ENCODE data around the gene HSD17B13.
"Not testable (repeated sequence)": the region's sequence is repeated elsewhere in the genome, so short reads cannot be mapped to it uniquely, and the experiment has no call there.

The HSD17B13 gene

DNA sequence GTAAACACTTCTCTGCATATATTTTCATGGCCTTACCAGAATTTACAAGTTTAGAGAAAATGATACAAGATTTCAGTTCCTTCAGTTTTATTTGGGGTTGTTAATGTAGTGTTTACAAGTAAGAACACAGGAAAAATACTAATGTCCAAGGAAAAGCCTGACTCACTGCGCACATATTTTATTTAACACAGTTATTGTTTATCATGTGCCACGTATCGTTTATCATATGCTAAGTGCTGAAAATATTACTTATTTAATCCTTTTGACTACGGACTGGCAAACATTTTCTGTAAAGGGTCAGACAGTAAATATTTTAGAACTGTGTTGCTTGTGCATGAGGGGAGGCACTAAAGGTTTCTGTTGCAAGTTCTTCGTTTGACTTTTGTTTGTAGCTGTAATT lies 794 bp downstream of the HSD17B13 start (continued):
- TF ChIP-seq, protein P1, sequence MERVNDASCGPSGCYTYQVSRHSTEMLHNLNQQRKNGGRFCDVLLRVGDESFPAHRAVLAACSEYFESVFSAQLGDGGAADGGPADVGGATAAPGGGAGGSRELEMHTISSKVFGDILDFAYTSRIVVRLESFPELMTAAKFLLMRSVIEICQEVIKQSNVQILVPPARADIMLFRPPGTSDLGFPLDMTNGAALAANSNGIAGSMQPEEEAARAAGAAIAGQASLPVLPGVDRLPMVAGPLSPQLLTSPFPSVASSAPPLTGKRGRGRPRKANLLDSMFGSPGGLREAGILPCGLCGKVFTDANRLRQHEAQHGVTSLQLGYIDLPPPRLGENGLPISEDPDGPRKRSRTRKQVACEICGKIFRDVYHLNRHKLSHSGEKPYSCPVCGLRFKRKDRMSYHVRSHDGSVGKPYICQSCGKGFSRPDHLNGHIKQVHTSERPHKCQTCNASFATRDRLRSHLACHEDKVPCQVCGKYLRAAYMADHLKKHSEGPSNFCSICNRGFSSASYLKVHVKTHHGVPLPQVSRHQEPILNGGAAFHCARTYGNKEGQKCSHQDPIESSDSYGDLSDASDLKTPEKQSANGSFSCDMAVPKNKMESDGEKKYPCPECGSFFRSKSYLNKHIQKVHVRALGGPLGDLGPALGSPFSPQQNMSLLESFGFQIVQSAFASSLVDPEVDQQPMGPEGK (CRISPR knock-in tag; IDR thresholded peaks at IDR 0.05; ENCODE audit: borderline replicate concordance), result no peak
- TF ChIP-seq CSDC2 (CRISPR knock-in tag; IDR thresholded peaks at IDR 0.05), result no peak

DNA sequence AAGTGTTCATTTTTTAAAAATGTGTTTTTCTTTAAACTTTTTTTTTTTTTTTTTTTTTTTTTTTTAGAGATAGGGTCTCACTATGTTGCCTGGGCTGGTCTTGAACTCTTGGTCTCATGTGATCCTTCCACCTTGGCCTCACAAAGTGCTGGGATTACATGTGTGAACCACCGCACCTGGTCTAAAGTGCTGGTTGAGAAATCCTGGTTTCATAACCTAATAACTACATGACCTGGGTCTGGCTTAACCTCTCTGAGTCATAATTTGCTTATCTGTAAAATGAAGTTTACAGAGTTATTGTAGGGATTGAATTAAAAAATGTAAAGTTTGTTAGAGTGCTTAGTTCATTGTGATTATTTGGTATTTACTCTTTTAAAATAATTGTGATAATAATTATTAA lies 5.2 kb downstream of the HSD17B13 start:
- ATAC-seq, result no peak
- TF ChIP-seq ISL1 (CRISPR knock-in tag; IDR thresholded peaks at IDR 0.05), result no peak
- TF ChIP-seq, protein P1 (CRISPR knock-in tag; IDR thresholded peaks at IDR 0.05; ENCODE audit: borderline replicate concordance), result no peak
- TF ChIP-seq ZC3H10 (CRISPR knock-in tag; IDR thresholded peaks at IDR 0.05), result no peak
- TF ChIP-seq GLIS3 (CRISPR knock-in tag; IDR thresholded peaks at IDR 0.05), result no peak
- TF ChIP-seq, protein P2, sequence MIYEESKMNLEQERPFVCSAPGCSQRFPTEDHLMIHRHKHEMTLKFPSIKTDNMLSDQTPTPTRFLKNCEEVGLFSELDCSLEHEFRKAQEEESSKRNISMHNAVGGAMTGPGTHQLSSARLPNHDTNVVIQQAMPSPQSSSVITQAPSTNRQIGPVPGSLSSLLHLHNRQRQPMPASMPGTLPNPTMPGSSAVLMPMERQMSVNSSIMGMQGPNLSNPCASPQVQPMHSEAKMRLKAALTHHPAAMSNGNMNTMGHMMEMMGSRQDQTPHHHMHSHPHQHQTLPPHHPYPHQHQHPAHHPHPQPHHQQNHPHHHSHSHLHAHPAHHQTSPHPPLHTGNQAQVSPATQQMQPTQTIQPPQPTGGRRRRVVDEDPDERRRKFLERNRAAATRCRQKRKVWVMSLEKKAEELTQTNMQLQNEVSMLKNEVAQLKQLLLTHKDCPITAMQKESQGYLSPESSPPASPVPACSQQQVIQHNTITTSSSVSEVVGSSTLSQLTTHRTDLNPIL (CRISPR knock-in tag; IDR thresholded peaks at IDR 0.05; ENCODE audit: low read depth), result no peak
- TF ChIP-seq, protein P3, sequence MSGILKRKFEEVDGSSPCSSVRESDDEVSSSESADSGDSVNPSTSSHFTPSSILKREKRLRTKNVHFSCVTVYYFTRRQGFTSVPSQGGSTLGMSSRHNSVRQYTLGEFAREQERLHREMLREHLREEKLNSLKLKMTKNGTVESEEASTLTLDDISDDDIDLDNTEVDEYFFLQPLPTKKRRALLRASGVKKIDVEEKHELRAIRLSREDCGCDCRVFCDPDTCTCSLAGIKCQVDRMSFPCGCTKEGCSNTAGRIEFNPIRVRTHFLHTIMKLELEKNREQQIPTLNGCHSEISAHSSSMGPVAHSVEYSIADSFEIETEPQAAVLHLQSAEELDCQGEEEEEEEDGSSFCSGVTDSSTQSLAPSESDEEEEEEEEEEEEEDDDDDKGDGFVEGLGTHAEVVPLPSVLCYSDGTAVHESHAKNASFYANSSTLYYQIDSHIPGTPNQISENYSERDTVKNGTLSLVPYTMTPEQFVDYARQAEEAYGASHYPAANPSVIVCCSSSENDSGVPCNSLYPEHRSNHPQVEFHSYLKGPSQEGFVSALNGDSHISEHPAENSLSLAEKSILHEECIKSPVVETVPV (CRISPR knock-in tag; IDR thresholded peaks at IDR 0.05), result no peak
- no peak for TF ChIP-seq CSDC2 (CRISPR knock-in tag; IDR thresholded peaks at IDR 0.05)
- no peak for TF ChIP-seq SNAI2 (CRISPR knock-in tag; IDR thresholded peaks at IDR 0.05)
- TF ChIP-seq PPARA (CRISPR knock-in tag; IDR thresholded peaks at IDR 0.05; ENCODE audit: borderline replicate concordance), result no peak
- TF ChIP-seq BACH2 (CRISPR knock-in tag; IDR thresholded peaks at IDR 0.05; ENCODE audit: borderline replicate concordance), result no peak
- no peak for TF ChIP-seq ARNTL (CRISPR knock-in tag; IDR thresholded peaks at IDR 0.05; ENCODE audit: borderline replicate concordance, low read depth)
- no peak for TF ChIP-seq ZFP30 (CRISPR knock-in tag; IDR thresholded peaks at IDR 0.05)
- no peak for TF ChIP-seq TOX (CRISPR knock-in tag; IDR thresholded peaks at IDR 0.05; ENCODE audit: borderline replicate concordance)
- no peak for TF ChIP-seq ZNF70 (CRISPR knock-in tag; IDR thresholded peaks at IDR 0.05)

DNA sequence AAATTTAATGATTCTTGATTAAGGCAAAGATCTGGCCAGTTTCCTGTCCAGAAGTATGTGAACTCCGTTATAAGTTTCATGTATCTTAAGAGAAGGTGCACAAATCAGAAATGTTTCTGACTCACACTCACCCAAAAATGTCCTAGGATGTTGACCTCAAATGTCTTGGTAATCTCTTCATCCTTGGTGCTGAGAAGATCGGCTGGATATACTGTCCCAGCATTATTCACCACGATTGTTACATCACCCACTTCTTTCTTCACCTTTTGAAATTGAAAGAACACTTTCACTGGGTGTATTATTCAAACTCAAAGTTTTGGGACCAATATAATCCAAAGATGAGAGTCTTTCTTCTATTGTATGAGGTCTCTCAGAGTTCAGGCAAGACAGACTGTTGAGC lies 5.7 kb downstream of the HSD17B13 start:
- no peak for TF ChIP-seq ISL1 (CRISPR knock-in tag; IDR thresholded peaks at IDR 0.05)
- TF ChIP-seq ZFP3 (CRISPR knock-in tag; IDR thresholded peaks at IDR 0.05), result no peak
- TF ChIP-seq BACH2 (CRISPR knock-in tag; IDR thresholded peaks at IDR 0.05; ENCODE audit: borderline replicate concordance), result no peak
- TF ChIP-seq, protein P2 (CRISPR knock-in tag; IDR thresholded peaks at IDR 0.05; ENCODE audit: low read depth), result no peak
- no peak for TF ChIP-seq ZNF565 (CRISPR knock-in tag; conservative IDR thresholded peaks at IDR 0.05; ENCODE audit: low read depth)
- no peak for ATAC-seq

DNA sequence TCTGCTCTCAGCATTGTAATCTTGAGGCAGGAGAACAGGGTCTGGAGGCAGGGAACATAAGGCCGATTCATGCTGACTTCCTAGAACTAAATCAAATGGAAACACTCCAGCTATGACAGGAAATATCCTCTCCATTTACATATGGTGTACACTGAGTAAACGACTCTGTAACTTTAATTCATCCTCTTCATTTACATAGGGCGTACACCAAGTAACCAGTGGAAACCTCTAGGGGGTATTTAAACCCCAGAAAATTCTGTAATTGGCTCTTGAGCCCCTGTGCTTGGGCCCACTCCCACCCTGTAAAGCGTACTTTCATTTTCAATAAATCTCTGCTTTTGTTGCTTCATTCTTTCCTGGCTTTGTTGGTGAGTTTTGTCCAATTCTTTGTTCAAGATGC lies 7.7 kb downstream of the HSD17B13 start:
- not testable (repeated sequence) for ATAC-seq

DNA sequence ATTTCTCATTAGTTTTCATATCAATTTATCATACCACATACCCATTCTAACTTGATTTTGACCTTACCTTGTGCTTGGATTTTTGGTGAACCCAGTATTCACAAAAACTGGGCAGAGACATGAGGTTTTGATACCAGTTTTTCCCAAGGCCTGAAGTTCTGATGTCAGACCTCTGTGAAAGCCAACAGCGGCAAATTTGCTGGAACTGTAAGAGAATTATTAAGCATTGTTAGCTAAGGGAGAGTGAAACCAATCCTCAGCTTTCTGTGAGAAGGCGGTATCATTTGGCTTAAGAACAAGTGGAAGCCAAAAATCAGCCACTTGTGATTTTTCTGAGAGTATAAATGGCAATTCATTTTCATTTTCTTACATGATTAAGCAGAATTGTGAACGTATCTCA lies 8.9 kb downstream of the HSD17B13 start:
- ATAC-seq, result no peak

DNA sequence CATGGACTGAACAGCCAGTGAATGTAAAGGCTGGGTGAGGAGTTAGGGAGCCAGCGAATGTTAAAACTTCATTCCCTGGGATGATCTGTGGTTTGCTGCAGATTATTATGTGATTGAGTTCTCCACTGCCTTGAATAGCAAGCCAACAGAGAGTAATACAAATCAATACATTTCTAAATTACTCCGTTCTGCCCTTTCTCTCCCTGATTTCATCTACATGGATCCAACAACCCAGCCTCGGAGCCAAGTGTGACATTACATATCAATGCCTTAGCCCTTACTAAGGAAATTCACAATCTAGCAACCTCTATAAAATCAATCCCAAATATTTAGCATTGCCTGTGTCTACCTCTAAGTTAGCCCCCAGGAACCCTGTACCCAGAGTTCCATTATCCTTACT lies 11.0 kb downstream of the HSD17B13 start:
- ATAC-seq, result no peak
- TF ChIP-seq ESRRG (CRISPR knock-in tag; IDR thresholded peaks at IDR 0.05) (no peak), ZFP3 (CRISPR knock-in tag; IDR thresholded peaks at IDR 0.05) (no peak), ISL1 (CRISPR knock-in tag; IDR thresholded peaks at IDR 0.05) (no peak), GLIS3 (CRISPR knock-in tag; IDR thresholded peaks at IDR 0.05) (no peak), TCF4 (CRISPR knock-in tag; IDR thresholded peaks at IDR 0.05; ENCODE audit: borderline replicate concordance) (no peak), ZNF8 (CRISPR knock-in tag; IDR thresholded peaks at IDR 0.05) (no peak), ZFP30 (CRISPR knock-in tag; IDR thresholded peaks at IDR 0.05) (no peak), PPARA (CRISPR knock-in tag; IDR thresholded peaks at IDR 0.05; ENCODE audit: borderline replicate concordance) (no peak), TOX (CRISPR knock-in tag; IDR thresholded peaks at IDR 0.05; ENCODE audit: borderline replicate concordance) (no peak), ZC3H10 (CRISPR knock-in tag; IDR thresholded peaks at IDR 0.05) (no peak)
- TF ChIP-seq, protein P4, sequence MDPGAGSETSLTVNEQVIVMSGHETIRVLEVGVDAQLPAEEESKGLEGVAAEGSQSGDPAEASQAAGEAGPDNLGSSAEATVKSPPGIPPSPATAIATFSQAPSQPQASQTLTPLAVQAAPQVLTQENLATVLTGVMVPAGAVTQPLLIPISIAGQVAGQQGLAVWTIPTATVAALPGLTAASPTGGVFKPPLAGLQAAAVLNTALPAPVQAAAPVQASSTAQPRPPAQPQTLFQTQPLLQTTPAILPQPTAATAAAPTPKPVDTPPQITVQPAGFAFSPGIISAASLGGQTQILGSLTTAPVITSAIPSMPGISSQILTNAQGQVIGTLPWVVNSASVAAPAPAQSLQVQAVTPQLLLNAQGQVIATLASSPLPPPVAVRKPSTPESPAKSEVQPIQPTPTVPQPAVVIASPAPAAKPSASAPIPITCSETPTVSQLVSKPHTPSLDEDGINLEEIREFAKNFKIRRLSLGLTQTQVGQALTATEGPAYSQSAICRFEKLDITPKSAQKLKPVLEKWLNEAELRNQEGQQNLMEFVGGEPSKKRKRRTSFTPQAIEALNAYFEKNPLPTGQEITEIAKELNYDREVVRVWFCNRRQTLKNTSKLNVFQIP (CRISPR knock-in tag; IDR thresholded peaks at IDR 0.05; ENCODE audit: borderline replicate concordance, low read depth), result no peak

More for the DNA sequence above, 8.9 kb downstream of the HSD17B13 start:
- TF ChIP-seq TCF4 (CRISPR knock-in tag; IDR thresholded peaks at IDR 0.05; ENCODE audit: borderline replicate concordance), result no peak
